ENCODE data around the gene NDUFA1. TPM values are rescaled to one million over a fixed set of nuclear protein-coding genes. Genes with fewer than 3 reads are reported as not detected.
"Not testable (repeated sequence)": the region's sequence is repeated elsewhere in the genome, so short reads cannot be mapped to it uniquely, and the experiment has no call there.

NDUFA1 gene
- total and polyA plus RNA-seq, 10 donors, result 35.3 to 142 (median 78.1) TPM

- peaks cover 0 to 7% (median 0%) of the 10 kb centered on the region in 6 donors for H3K36me3 ChIP-seq
- intact Hi-C loops (cut with DNase I; ENCODE audit: low total_unique reads), result no loop called here
- DNase-seq, result no peak
- no peak for TF ChIP-seq POLR2AphosphoS5 (IDR thresholded peaks at IDR 0.05)
- no peak for TF ChIP-seq POLR2A (IDR thresholded peaks at IDR 0.05)
- TF ChIP-seq, protein P1, sequence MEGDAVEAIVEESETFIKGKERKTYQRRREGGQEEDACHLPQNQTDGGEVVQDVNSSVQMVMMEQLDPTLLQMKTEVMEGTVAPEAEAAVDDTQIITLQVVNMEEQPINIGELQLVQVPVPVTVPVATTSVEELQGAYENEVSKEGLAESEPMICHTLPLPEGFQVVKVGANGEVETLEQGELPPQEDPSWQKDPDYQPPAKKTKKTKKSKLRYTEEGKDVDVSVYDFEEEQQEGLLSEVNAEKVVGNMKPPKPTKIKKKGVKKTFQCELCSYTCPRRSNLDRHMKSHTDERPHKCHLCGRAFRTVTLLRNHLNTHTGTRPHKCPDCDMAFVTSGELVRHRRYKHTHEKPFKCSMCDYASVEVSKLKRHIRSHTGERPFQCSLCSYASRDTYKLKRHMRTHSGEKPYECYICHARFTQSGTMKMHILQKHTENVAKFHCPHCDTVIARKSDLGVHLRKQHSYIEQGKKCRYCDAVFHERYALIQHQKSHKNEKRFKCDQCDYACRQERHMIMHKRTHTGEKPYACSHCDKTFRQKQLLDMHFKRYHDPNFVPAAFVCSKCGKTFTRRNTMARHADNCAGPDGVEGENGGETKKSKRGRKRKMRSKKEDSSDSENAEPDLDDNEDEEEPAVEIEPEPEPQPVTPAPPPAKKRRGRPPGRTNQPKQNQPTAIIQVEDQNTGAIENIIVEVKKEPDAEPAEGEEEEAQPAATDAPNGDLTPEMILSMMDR (IDR thresholded peaks at IDR 0.05 in 8 of 11, conservative IDR thresholded peaks at IDR 0.05 in 3 of 11), result no peak
- WGBS, 5 donors, result 73 to 93% (median 88%) methylated on average over 2 of the region's 2 CpGs
- no peak overlapping the region for H3K4me3 ChIP-seq
- H3K27me3 ChIP-seq (replicated peaks in 1 of 7), result no peaks in the 10 kb centered on the region
- no peaks in the 10 kb centered on the region for H3K4me1 ChIP-seq
- no peaks in the 10 kb centered on the region for H3K9me3 ChIP-seq
- H3K27ac ChIP-seq, result no peak overlapping the region
Measured at GRCh38 chrX:119917877-119918276, 46.2 kb downstream of the NDUFA1 start.

- no peak overlapping the region for H3K27ac ChIP-seq
- no peaks in the 10 kb centered on the region for H3K4me1 ChIP-seq
- no peaks in the 10 kb centered on the region for H3K27me3 ChIP-seq (replicated peaks in 1 of 7)
- DNase-seq, result no peak
- no peaks in the 10 kb centered on the region for H3K9me3 ChIP-seq
- peaks cover 0 to 29% (median 8%) of the 10 kb centered on the region in 6 donors for H3K36me3 ChIP-seq
- no peak for TF ChIP-seq POLR2AphosphoS5 (IDR thresholded peaks at IDR 0.05)
- TF ChIP-seq, protein P1 (IDR thresholded peaks at IDR 0.05 in 8 of 11, conservative IDR thresholded peaks at IDR 0.05 in 3 of 11), result no peak
- intact Hi-C loops (cut with DNase I; ENCODE audit: low total_unique reads), result no loop called here
- no peak overlapping the region for H3K4me3 ChIP-seq
- 84 to 100% (median 95%) methylated on average over 5 of the region's 5 CpGs for WGBS, 5 donors
Measured at GRCh38 chrX:119919835-119920585, 48.4 kb downstream of the NDUFA1 start.

DNA sequence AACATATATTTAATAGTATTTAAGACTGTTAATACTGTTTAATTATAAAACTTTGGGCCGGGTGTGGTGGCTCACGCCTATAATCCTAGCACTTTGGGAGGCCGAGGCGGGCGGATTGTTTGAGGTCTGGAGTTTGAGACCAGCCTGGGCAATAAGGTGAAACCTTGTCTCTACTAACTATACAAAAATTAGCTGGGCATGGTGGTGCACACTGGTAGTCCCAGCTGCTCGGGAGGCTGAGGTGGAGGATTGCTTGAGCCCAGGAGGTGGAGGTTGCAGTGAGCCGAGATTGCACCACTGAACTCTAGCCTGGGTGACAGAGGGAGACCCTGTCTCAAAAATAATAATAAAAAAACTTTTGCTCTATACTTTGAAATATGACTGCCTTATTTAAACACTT is 50.8 kb downstream of the NDUFA1 start:
- H3K27ac ChIP-seq; H3K27me3 ChIP-seq (replicated peaks in 1 of 7); intact Hi-C loops (cut with DNase I; ENCODE audit: low total_unique reads); H3K9me3 ChIP-seq; H3K4me3 ChIP-seq; H3K4me1 ChIP-seq: not testable (repeated sequence)
- H3K36me3 ChIP-seq, result peaks cover 0 to 50% (median 17%) of the 10 kb centered on the region in 6 donors
- WGBS, 5 donors, result 89 to 99% (median 97%) methylated on average over 7 of the region's 7 CpGs
- DNase-seq, result peak; percentile 31

Other genes starting within 250 kb of the NDUFA1 start
- gene SEPTIN6, start 178.7 kb upstream of the NDUFA1 start, total RNA-seq, result 100 to 1,000 TPM in 3 of 7 donors, 10 to 100 TPM in 4; 94.7 to 139 (median 99.8) TPM
- gene SEPTIN6, start 178.7 kb upstream of the NDUFA1 start, polyA plus RNA-seq, result 10 to 100 TPM; 45.1 to 58.2 (median 50.8) TPM
- 1 to 10 TPM; 5.0 to 9.5 (median 8.1) TPM for gene SOWAHD, start 113.2 kb upstream of the NDUFA1 start, total RNA-seq
- 10 to 100 TPM; 19.2 to 26.2 (median 19.9) TPM for gene SOWAHD, start 113.2 kb upstream of the NDUFA1 start, polyA plus RNA-seq
- 1,000 to 10,000 TPM; 1,435 to 2,313 (median 1,812) TPM for gene RPL39, start 80.2 kb upstream of the NDUFA1 start, total RNA-seq
- over 10,000 TPM; 15,023 to 18,857 (median 18,305) TPM for gene RPL39, start 80.2 kb upstream of the NDUFA1 start, polyA plus RNA-seq
- 10 to 100 TPM in 2 of 7 donors, 1 to 10 TPM in 5; 5.4 to 11.1 (median 9.0) TPM for gene UPF3B, start 18.9 kb upstream of the NDUFA1 start, total RNA-seq
- 10 to 100 TPM; 10.0 to 11.4 (median 11.0) TPM for gene UPF3B, start 18.9 kb upstream of the NDUFA1 start, polyA plus RNA-seq
- gene RNF113A, start 99 bp upstream of the NDUFA1 start, total RNA-seq, result 10 to 100 TPM; 15.2 to 27.5 (median 19.4) TPM
- gene RNF113A, start 99 bp upstream of the NDUFA1 start, polyA plus RNA-seq, result 10 to 100 TPM; 30.8 to 41.9 (median 38.0) TPM
- gene AKAP14, start 24.1 kb downstream of the NDUFA1 start, total RNA-seq, result not detected
- not detected for gene AKAP14, start 24.1 kb downstream of the NDUFA1 start, polyA plus RNA-seq
- gene NKAP, start 71.9 kb downstream of the NDUFA1 start, total RNA-seq, result 10 to 100 TPM in 2 of 7 donors, 1 to 10 TPM in 5; 7.6 to 10.8 (median 9.2) TPM
- 1 to 10 TPM; 6.6 to 7.2 (median 6.7) TPM for gene NKAP, start 71.9 kb downstream of the NDUFA1 start, polyA plus RNA-seq
- not detected for gene RHOXF2B, start 205.9 kb downstream of the NDUFA1 start, total RNA-seq
- not detected for gene RHOXF2B, start 205.9 kb downstream of the NDUFA1 start, polyA plus RNA-seq
- gene RHOXF1, start 244.1 kb downstream of the NDUFA1 start, total RNA-seq, result under 1 TPM in 2 of 7 donors, not detected in 5; 0.66 to 0.82 TPM
- 1 to 10 TPM in 2 of 3 donors, under 1 TPM in 1; 0.15 to 1.6 (median 1.3) TPM for gene RHOXF1, start 244.1 kb downstream of the NDUFA1 start, polyA plus RNA-seq